Measurements from ENCODE around the gene BLCAP.
"Not testable (repeated sequence)": the region's sequence is repeated elsewhere in the genome, so short reads cannot be mapped to it uniquely, and the experiment has no call there.

BLCAP gene

GRCh38 chr20:37480919-37481318 is 46.8 kb downstream of the BLCAP start:
- no peak for TF ChIP-seq POLR2A (IDR thresholded peaks at IDR 0.05; ENCODE audit: low read depth, low read length)
- no peak for DNase-seq (ENCODE audit: insufficient read length, low spot score)
- no peak for FAIRE-seq

DNA sequence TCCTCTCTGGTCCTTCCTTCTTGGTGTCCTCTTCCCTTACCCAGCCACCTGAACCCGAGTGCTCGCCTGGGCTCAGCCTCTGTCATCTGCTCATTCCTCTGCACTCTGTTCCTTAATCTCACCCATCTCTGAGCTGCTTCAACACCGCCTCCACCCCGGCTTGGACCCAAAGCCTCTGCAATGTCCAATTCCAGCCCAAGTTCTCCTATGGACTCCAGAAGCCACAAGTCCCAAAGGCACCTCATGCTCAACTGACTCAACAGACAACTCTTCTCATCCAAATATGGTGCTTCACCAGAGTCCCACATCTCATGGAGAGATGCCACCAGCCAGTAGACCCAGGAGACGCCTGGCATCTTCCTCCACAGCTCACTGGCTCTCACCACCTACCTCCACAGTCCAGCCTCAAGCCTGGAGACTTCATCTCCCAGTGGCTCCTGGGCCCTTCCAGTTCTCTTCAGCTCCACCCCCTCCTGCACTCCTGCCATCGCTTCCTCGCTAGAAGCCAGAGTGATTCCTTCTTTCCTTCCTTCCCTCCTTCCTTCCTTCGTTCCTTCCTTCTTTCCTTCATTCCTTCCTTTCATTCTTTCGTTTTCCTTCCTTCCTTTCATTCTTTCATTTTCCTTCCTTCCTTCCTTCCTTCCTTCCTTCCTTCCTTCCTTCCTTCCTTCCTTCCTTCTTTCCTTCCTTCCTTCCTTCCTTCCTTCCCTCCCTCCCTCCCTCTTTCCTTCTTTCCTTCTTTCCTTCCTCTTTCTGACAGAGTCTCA is 47.6 kb downstream of the BLCAP start:
- DNase-seq (ENCODE audit: insufficient read length, low spot score): no peak
- TF ChIP-seq POLR2A (IDR thresholded peaks at IDR 0.05; ENCODE audit: low read depth, low read length): no peak
- no peak for FAIRE-seq

- no peak for TF ChIP-seq POLR2A (IDR thresholded peaks at IDR 0.05; ENCODE audit: low read depth, low read length)
- DNase-seq (ENCODE audit: insufficient read length, low spot score) (no peak), FAIRE-seq (no peak)
These were observed 48.4 kb downstream of the BLCAP start for GRCh38 chr20:37479266-37479665.

DNA sequence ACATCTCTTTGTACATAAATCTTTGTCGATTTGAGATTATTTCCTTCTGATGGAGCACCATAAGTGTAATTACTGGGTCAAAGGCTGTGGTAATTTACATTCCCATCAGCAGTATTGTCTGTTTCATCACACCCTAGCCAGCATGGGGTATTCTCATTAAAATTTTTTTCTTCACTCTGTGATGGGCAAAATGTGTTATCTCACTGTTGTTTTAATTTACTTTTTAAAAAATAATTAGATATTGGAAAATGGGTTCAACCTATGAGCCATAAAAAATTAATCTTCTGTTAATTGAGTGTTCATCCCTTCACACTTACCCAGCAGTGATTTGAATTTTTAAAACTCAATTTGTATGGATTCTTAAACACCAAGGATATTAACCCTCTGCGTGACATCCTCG is 50.6 kb downstream of the BLCAP start:
- FAIRE-seq: no peak
- DNase-seq (ENCODE audit: insufficient read length, low spot score): no peak
- no peak for TF ChIP-seq POLR2A (IDR thresholded peaks at IDR 0.05; ENCODE audit: low read depth, low read length)

GRCh38 chr20:37475252-37475651 is 52.4 kb downstream of the BLCAP start:
- FAIRE-seq (no peak), DNase-seq (ENCODE audit: insufficient read length, low spot score) (no peak)
- no peak for TF ChIP-seq POLR2A (IDR thresholded peaks at IDR 0.05; ENCODE audit: low read depth, low read length)

GRCh38 chr20:37474386-37474785 is 53.3 kb downstream of the BLCAP start:
- FAIRE-seq (no peak), DNase-seq (ENCODE audit: insufficient read length, low spot score) (no peak)
- TF ChIP-seq POLR2A (IDR thresholded peaks at IDR 0.05; ENCODE audit: low read depth, low read length): no peak

DNA sequence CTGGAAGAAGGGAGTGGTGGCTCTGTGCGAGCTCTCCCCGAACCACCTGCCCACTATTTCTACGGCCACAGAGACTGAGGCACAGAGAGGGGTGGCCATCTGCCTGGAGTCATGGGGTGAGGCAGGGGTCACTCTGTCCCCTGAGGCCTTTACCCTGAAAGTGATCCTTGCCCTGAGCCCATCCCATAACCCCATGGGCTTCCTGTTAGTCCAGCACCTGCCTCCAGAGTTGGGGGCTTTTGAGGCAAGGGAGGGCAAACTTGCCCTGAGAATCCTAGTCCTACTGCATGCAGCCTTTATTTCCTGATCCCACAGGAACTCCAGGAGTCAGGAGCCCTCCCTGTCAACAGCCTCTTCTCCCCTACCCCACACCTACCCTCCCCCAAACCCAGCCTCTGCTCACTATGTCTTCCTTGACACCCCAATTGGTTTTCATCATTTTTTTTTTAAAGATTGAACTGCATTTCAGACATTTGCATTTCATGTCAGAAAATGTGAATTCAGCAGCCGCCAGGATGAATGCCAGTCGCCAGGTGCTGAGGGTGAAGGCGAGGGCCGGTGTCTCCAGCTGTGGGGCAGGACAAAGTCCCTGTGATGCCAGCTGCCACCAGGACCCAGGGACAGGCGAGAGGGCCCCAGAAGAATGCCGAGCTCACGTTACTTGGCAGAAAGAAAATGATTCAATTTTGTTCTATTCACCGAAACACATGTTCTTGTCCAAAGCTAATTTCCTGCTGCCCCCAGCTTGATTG is 54.3 kb downstream of the BLCAP start:
- FAIRE-seq (no peak), DNase-seq (ENCODE audit: insufficient read length, low spot score) (no peak)
- no peak for TF ChIP-seq POLR2A (IDR thresholded peaks at IDR 0.05; ENCODE audit: low read depth, low read length)

DNA sequence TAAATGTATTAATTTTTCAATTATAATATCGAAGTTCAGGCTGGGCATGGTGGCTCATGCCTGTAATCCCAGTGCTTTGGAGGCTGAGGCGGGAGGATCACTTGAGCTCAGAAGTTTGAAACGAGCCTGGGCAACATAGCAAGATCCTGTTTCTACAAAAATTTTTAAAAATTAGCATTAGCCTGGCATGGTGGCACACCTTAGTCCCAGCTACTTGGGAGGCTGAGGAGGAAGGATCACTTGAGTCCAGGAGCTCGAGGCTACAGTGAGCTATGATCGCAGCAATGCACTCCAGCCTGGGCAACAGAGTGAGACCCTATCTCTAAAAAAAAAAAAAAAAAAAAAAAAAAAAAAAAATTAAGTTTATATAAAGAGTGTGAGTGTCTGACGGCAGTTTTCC is 55.2 kb downstream of the BLCAP start:
- not testable (repeated sequence) for FAIRE-seq; DNase-seq (ENCODE audit: insufficient read length, low spot score)

GRCh38 chr20:37471741-37472235 is 55.9 kb downstream of the BLCAP start:
- DNase-seq (ENCODE audit: insufficient read length, low spot score) (no peak), FAIRE-seq (no peak)
- no peak for TF ChIP-seq POLR2A (IDR thresholded peaks at IDR 0.05; ENCODE audit: low read depth, low read length)

DNA sequence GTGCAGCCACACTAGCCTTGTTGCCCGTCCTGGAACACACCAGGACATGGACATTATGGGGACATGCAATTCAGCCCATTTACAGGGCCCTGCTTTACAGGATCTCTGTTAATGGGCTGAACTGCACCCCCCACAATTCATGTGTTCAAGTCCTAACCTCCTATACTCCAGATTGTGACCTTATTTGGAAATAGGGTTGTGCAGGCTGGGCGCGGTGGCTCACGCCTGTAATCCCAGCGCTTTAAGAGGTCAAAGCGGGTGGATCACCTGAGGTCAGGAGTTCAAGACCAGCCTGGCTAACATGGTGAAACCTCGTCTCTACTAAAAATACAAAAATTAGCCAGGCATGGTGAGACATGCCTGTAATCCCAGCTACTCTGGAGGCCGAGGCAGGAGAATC is 57.5 kb downstream of the BLCAP start:
- not testable (repeated sequence) for FAIRE-seq; DNase-seq (ENCODE audit: insufficient read length, low spot score)

- TF ChIP-seq POLR2A (IDR thresholded peaks at IDR 0.05; ENCODE audit: low read depth, low read length): no peak
- FAIRE-seq: no peak
- DNase-seq (ENCODE audit: insufficient read length, low spot score): no peak
These were observed 58.1 kb downstream of the BLCAP start for GRCh38 chr20:37469531-37469930.

DNA sequence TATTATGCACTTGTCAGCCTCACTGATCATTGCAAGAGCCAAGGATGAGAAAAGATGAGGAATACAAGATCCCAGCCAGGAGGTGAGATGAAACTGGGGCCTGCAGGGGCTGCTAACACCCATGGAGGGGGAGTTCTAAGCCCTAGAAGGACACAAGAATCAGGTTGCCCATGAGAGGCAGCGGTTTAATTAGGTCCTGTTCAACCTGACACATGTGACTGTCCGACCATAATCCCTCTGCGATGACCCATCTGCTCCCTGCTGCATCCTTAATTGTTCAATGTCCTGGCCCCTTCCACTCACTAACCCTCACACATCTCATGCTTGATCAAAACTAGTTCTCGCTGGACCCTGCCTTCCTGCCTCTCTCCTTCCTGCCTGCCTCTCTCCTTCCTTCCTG is 58.8 kb downstream of the BLCAP start:
- no peak for TF ChIP-seq POLR2A (IDR thresholded peaks at IDR 0.05; ENCODE audit: low read depth, low read length)
- no peak for FAIRE-seq
- no peak for DNase-seq (ENCODE audit: insufficient read length, low spot score)
